HG02678 (cell line): Measurements from ENCODE around the gene TGFBR2.

ENCODE experiments used
- ATAC-seq: cut with Tn5 transposase; IDR thresholded peaks from one replicate; pipeline ENCODE4 v1.9.1; 2021; ENCODE audit warnings: mild to moderate bottlenecking, moderate library complexity; ENCODE audit not compliant: unreplicated experiment

TGFBR2 gene

GRCh38 chr3:30600572-30600971, 5.8 kb upstream of the TGFBR2 start:
- no peak for ATAC-seq

- ATAC-seq: peak; percentile 31
These were observed 3.5 kb upstream of the TGFBR2 start for GRCh38 chr3:30602946-30603345.

DNA sequence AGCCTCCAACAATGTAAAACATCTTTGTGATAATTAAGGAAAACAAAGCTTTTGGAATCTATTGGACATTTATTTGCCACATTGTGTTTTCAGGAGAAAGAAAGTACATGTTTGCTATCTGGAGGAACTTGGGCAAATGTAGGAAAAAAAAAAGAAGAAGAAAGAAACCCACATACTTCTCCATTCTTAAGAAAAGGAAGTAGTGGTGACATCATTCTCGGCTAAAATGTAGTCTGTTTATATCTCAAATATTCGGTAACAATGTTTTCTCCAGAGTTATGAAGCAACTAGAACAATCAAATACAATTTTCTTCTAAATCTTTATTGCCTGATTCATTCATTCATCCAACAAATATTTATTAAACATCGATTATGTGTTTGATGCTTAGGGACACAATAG, 2.3 kb upstream of the TGFBR2 start:
- no peak for ATAC-seq

DNA sequence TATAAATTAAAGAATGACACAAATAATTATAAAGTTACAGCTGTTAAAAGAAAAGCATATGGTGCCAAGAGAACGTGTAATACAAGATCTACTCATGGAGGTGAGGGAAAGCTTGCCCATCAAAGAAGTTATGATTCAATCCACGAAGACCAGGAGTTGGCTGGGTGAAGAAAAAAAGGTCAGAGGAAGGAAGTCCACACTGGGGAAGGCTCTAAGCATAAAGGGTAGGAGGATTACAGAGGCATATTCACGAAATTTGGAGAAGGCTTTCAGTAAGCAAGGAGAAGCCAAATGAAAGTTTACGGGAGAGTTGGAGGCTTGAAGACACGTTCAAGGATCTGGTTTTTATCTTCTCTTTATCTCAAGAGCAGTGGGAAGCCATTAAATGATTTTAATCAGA, 1.8 kb upstream of the TGFBR2 start:
- no peak for ATAC-seq

DNA sequence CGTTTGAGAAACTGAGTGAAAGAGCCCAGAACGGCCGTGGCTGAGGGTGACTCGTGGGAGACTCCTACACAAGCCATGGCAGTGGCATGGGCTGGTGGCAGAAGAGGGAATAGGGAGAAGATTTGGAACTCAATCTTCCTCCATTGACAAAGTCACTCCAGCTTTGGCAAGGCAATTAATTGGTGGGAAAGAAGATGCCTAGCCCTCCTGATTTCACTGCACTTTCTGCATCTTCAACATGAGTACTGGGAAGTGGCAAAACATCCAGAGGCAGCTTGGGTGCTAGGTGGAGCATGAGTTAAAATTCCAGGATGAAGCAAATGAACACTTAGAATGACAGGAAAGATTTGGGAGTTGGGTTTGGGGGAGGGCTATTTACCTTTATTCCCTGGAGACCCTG, 1.4 kb upstream of the TGFBR2 start:
- no peak for ATAC-seq

DNA sequence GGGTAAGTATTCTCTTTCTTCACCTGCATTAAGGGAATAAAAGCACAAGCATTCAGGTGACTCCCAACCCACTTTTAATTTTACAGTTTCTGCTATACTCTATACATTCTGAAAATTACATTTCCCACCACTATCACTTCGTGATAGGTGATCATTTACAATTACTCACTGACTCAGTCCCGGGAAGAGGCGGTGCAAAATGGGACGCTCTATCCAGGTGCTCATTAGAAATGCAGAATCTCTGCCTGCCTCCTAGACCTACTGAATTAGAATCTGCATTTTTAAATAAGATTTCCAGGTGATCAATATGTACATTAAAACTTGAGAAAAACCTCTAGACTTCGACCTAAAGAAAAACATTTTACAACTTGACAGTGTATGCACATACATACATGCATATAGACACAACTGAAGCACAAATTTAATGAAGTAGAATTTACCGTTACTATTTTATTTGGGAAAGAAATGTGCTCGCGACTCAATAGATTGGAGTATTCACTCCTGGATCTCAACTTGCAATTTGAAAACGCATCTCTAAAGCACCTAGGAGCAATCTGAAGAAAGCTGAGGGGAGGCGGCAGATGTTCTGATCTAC, 598 bp upstream of the TGFBR2 start:
- ATAC-seq: no peak

DNA sequence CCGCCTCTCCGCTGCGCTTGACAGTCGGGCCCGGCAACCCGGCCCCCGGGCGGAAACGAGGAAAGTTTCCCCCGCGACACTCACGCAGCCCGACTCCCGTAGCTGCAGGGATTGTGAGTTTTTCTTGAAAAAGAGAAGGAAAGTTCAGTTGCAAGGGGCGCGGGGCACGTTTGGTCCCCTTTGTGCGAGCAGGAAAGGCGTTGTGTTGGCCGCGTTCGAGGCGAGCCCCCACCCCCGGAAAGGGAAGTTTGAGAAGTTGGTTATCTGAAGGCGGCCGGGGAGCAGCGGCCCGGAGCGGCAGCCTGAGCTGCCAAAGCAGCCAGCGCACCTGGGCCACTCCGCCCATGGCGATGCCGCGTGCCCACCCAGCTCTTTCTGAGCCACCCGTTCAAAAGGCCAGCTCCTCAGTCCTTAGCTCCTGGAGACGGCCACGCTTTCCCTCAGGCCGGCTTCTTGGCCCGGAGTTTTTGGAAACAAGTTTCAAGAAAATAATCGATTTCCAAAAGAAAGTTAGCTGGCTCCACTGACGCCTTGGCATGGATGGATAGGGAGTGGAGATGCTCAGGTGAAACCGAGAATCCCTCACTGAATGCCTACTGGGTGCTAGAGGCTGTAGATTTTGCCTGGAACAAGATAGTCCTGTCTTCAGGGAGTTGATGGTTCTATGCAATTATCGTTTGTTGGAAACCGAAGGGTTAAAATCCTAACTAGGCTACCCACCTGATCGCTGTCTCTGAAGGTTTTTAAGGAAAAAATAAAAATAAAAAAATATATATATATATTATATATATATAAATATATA, 832 bp downstream of the TGFBR2 start:
- peak; percentile 44 for ATAC-seq

- no peak for ATAC-seq
These were observed 2.2 kb downstream of the TGFBR2 start for GRCh38 chr3:30608598-30608947.

DNA sequence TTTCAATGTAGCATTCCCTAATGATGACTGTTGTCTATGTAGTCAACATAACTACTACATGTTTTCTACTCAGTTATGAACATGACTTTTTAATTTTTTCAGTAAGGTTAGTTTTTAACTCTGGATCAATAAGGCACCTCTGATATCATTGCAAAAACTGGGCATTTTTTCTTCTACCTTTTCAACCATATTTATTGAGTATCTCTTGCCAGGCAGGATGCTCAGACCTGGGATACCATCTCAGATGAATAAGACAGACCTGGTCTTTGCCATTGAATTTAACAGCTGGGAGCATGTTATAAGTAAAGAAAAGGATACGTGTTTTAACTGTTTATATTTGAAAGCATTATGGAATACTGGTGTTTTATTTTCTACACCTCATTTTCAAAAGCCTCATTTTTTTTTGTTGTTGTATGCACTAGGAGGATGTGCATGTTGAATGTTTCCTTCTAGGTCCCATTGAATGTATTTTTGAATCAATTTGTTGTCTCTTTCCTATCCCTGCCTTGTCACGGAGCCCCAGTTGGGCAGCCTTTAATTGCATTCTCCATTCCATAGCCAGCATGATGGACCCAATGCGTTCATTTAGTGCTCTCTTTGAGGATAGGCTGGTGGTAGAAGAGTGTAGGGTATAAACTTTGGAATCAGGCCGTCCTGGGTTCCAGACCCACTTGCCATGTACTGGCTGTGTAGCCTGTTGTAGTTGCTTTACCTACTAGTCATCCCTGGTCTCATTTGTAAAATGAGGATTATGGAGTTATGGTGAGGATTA, 3.7 kb downstream of the TGFBR2 start:
- ATAC-seq: no peak

DNA sequence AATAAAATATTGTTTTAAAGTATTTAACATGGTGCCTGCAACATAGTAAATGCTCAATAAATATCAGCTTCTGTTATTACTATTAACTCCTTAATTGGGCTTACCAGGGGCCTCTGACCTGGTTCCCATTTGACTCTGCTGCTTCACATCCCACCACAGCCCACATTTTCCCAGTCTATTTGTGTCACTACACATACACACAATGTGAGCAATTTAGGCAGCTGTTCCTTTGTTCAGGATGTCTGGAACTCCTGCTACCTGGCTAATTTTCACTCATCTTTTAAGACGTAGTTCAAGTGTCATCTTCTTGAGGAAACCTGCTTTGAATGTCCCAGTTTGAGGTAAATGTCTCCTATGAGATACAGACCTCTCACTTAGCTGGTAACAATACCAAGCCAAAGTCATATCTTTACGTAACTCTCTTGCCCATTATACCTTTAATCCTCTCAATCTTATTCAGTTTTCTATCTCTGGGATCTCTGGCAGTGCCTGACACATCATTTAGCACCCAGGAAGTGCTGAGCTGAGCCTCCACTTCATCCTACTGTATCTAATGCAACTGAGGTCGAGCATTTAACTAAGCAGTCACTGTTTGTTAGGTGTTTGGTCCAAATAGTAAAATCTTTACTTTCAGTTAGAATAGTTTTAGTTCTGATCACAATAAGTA, 4.4 kb downstream of the TGFBR2 start:
- ATAC-seq: no peak

GRCh38 chr3:30611613-30612436, 5.4 kb downstream of the TGFBR2 start:
- ATAC-seq: no peak

- ATAC-seq: no peak
These were observed 6.2 kb downstream of the TGFBR2 start for GRCh38 chr3:30612437-30613132.

DNA sequence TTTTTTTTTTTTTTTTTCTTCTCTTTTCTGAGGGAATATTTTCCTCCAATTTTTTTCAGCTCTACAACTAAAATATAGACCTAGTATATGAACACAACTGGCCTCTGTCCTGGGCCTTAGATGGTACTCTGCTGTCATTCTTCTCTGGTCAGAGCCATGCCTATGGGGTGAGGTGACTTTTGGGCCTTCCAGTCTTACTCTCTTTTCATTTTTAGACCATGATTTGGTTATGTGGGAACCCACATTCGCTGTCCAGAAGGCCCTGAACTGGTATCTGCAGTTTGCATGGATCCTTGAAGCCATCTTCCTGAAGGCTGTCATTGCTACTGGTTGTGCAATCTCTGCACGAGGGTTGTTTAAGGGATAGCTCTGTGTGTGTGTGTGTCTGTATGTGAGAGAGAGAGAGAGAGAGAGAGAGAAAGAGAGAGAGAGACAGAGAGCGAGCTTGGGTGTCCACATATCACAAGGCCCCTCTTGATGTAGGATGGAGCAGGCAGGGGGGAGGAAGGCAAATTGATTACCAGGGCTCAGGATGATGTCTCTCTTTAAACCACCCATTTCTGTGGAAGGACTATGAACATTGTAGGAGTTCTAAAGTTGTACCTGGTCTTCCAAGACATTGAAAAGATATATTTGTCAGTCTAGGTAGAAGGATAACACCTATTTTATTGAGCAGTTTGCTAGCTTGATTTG, 6.9 kb downstream of the TGFBR2 start:
- no peak for ATAC-seq

GRCh38 chr3:30614373-30614772, 8.0 kb downstream of the TGFBR2 start:
- ATAC-seq: no peak

- ATAC-seq: no peak
These were observed 8.5 kb downstream of the TGFBR2 start for GRCh38 chr3:30614943-30615342.

DNA sequence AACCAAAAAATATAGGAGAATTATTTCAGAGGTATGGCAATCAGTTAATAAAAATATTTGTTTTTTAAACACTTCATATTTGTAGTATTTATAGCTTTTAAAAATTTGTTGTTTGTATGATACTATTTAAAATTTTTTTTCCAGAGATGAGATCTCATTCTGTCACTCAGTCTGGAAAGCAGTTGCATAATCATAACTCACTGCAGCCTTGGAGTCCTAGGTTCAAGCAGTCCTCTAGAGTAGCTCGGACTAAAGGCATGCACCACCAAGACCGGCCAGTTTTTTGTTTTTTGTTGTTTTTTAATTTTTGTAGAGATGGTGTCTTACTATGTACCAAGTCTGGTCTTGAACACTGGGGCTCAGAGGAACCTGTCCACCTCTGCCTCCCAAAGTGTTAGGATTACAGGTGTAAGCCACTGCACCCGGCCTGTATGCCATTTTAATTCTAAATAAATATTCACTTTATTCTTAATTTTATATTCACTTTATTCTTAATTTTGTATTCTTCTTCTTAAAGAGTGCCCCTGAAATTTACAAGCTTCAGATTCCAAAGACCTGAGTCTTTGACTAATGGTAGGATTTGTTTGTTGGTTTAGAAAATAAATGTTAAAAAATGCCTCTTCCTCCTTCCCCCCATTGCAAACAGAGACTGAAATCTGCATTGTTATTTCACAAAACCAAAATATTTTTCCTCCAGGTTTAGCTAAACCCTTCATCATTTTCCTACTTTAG, 9.4 kb downstream of the TGFBR2 start:
- no peak for ATAC-seq

DNA sequence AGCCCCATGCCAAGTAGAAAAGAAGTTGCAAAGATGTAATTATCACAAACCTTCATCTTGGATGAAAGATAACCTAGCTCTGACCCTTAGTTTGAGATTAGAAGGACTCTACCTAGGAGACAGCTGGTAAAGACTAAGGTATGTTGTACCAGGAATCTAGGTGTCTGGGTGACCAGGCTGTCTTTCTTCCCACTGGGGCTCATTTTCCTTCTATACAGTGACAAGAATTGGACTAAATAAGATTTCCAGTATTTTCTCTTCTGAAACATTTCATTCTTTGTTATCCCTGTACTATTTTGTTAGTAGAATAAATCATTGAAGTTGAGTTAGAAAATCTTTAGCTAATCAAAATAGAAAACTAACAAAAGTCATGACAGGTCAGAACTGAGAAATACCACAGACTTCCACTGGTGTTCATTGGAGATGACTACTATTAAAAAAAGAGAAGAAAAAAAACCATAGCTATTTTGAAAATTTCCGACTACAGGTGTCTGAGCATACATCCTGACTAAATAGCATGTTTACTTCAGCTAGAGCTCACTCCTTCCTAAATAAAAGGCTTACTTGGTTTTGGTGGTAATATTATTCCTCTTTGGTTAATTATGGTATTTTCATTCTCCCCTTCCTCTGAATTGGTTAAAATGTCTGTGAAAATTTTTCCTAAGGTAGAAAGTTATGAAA, 10.1 kb downstream of the TGFBR2 start:
- ATAC-seq: no peak

DNA sequence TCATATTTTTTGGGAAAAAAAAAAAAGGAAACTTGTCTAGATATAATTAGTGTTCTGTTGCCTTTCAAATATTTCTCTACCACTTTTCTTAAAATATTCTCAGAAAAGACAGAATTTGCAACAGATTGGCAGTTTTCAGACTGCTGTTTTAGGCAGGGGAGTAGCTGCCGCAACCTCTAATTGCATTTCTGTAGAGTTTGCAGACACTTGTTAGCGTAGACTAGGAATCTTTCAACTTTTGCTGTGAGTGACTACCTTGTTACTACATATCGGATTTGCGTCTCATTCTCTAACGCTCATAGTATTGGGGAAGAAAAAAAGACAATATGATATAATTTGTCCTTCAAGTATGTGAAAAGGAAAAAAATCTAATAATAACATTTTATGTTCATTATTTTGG, 10.7 kb downstream of the TGFBR2 start:
- no peak for ATAC-seq
